Measurements from ENCODE around the gene RAB35. TPM values are rescaled to one million over a fixed set of nuclear protein-coding genes. Genes with fewer than 3 reads are reported as not detected.
A peak's percentile ranks its signal among the peaks of the same experiment; 100 is the strongest.

RAB35 gene
- total RNA-seq, 2 donors from 2014 or later = 13.4 to 17.6 TPM

DNA sequence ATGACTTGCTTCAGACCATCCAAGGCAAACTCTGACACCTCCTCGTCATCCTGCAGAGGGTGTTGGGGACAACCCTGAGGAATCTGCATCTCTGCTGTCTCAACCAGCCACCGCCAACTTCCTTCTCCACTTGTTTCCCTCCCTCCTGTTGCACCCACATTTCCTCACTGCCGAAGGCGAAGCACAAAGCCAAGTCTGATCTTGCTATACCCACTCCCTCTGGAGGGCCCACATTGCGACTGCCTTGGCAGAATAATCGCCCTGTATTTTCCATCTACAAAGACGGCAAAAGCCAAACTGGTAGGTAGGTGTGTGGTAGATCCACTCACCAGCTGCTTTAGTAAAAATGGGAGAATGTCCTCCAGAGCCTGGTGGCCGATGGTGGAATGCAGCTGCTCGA, 21.8 kb upstream of the RAB35 start:
- Histone ChIP-seq H3K27me3 (no peaks in the 10 kb centered on the region), H3K4me3 (no peak overlapping the region), H3K9me3 (no peaks in the 10 kb centered on the region), H3K4me1 (no peaks in the 10 kb centered on the region), H3K27ac (no peak overlapping the region), H3K36me3 (peaks cover 99% of the 10 kb centered on the region)
- TF ChIP-seq, protein P1, sequence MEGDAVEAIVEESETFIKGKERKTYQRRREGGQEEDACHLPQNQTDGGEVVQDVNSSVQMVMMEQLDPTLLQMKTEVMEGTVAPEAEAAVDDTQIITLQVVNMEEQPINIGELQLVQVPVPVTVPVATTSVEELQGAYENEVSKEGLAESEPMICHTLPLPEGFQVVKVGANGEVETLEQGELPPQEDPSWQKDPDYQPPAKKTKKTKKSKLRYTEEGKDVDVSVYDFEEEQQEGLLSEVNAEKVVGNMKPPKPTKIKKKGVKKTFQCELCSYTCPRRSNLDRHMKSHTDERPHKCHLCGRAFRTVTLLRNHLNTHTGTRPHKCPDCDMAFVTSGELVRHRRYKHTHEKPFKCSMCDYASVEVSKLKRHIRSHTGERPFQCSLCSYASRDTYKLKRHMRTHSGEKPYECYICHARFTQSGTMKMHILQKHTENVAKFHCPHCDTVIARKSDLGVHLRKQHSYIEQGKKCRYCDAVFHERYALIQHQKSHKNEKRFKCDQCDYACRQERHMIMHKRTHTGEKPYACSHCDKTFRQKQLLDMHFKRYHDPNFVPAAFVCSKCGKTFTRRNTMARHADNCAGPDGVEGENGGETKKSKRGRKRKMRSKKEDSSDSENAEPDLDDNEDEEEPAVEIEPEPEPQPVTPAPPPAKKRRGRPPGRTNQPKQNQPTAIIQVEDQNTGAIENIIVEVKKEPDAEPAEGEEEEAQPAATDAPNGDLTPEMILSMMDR (IDR thresholded peaks at IDR 0.05) = no peak
- no peak for DNase-seq (ENCODE audit: low spot score)

- Histone ChIP-seq H3K9me3 (no peaks in the 10 kb centered on the region), H3K36me3 (peaks cover 99% of the 10 kb centered on the region), H3K27ac (no peak overlapping the region), H3K27me3 (no peaks in the 10 kb centered on the region), H3K4me1 (no peaks in the 10 kb centered on the region), H3K4me3 (no peak overlapping the region)
- no peak for DNase-seq (ENCODE audit: low spot score)
- TF ChIP-seq, protein P1 (IDR thresholded peaks at IDR 0.05) = no peak
These were observed 21.3 kb upstream of the RAB35 start for GRCh38 chr12:120137833-120138232.

DNA sequence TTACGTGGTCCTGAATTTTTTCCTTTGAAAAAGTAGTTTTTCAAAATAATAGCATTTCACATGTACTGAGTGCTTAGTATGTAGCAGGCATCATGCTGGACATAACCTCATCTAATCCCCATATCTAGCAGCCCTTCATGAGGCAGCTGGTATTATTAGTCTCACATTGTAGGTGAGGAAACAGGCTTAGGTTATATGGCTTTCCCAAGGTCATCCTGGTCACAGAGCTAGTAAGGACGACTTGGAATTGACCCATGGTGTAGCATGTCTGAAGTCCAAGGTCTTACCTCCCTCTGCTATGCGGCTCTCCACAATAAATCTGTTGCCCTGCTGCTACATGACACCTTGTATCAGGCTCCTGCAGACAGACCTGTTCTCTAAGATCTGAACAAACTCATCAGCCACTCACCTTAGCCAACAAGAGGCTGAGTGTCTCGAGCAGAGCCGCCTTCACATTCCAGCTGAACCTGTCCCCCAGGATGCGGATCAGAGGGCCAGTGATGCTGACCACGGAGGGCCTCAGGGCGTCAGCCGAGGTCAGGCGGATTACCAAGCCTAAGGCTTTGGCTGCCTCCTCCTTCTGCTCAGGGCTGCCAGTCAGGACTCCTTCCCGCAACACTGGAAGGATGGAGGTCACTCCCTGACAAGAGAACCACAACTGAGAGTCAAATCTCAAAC, 19.7 kb upstream of the RAB35 start:
- Histone ChIP-seq H3K27ac (no peak overlapping the region), H3K36me3 (peaks cover 99% of the 10 kb centered on the region), H3K4me1 (peaks cover 0 to 7% of the 10 kb centered on the region in 2 donors), H3K27me3 (no peaks in the 10 kb centered on the region), H3K4me3 (no peak overlapping the region), H3K9me3 (no peaks in the 10 kb centered on the region)
- no peak for DNase-seq (ENCODE audit: low spot score)
- TF ChIP-seq, protein P1 (IDR thresholded peaks at IDR 0.05) = no peak

- Histone ChIP-seq H3K27me3 (no peaks in the 10 kb centered on the region), H3K27ac (no peak overlapping the region), H3K4me1 (peaks cover 0 to 7% of the 10 kb centered on the region in 2 donors), H3K9me3 (no peaks in the 10 kb centered on the region), H3K4me3 (no peak overlapping the region), H3K36me3 (peaks cover 99% of the 10 kb centered on the region)
- TF ChIP-seq, protein P1 (IDR thresholded peaks at IDR 0.05) = no peak
- DNase-seq (ENCODE audit: low spot score) = no peak
These were observed 17.9 kb upstream of the RAB35 start for GRCh38 chr12:120134307-120134980.

DNA sequence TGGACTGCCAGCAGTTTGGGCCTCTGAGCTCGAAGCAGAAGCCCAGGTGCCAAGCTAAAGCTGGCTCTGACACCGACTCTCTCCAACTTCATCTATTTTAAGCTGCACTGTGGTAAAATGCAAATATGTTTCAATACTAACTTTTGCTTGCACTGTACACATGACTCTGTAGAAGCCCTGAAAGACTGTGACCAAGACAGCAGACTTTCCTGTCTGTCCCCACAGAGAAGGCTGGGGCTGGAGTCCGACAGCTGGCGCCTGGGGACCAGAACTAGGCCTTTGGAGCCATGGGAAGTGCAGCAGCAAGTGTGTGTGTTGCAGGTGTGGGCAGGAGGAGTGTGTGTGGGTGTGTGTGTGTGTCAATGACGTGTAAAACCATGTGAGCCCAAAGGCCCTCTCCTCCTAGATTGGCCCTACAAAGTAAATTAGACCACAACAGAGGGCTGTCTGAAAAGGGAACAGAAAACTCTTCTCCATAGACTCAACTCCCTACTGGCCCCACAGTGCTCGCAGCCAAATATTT, 16.4 kb upstream of the RAB35 start:
- Histone ChIP-seq H3K27ac (peak overlapping the region; percentile 13 to 33), H3K4me1 (peaks cover 0 to 7% of the 10 kb centered on the region in 2 donors), H3K36me3 (peaks cover 100% of the 10 kb centered on the region), H3K9me3 (no peaks in the 10 kb centered on the region), H3K4me3 (no peak overlapping the region), H3K27me3 (no peaks in the 10 kb centered on the region)
- no peak for DNase-seq (ENCODE audit: low spot score)
- TF ChIP-seq, protein P1 (IDR thresholded peaks at IDR 0.05) = no peak

Measured in right atrium auricular region (tissue), 2 donors.